ENCODE measurements around the gene PELI3.

The PELI3 gene

DNA sequence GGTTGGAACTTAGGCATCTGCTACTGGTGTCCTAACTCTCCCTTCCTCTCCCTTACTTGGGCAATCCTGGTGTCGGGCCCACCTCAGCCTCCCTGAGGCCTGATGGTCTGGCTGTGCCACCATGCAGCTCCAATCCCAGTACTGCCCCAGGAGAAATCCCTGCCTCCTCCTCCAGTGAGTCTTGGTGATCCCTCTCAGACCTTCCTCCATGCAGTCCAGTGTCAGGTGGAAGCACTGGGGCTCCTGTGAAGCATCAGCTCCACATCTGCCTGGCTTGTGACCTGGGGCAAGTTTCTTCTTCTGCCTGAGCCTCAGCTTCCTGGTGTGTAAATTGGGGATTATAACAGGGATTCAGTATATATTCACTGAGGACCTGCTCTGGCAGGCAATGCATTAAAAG lies 1.8 kb upstream of the PELI3 start:
- Histone ChIP-seq H3K27ac (peak overlapping the region; percentile 85), H3K36me3 (peaks cover 3% of the 10 kb centered on the region), H3K4me1 (peaks cover 53% of the 10 kb centered on the region), H3K27me3 (no peaks in the 10 kb centered on the region), H3K9me3 (peaks cover 22% of the 10 kb centered on the region), H4K20me1 (peaks cover 24% of the 10 kb centered on the region), H3K4me3 (peak overlapping the region; percentile 80), H3K9ac (peak overlapping the region; percentile 79), H3K4me2 (peak overlapping the region; percentile 99)
- no peak for TF ChIP-seq Cebpa-rat (IDR thresholded peaks at IDR 0.05)

DNA sequence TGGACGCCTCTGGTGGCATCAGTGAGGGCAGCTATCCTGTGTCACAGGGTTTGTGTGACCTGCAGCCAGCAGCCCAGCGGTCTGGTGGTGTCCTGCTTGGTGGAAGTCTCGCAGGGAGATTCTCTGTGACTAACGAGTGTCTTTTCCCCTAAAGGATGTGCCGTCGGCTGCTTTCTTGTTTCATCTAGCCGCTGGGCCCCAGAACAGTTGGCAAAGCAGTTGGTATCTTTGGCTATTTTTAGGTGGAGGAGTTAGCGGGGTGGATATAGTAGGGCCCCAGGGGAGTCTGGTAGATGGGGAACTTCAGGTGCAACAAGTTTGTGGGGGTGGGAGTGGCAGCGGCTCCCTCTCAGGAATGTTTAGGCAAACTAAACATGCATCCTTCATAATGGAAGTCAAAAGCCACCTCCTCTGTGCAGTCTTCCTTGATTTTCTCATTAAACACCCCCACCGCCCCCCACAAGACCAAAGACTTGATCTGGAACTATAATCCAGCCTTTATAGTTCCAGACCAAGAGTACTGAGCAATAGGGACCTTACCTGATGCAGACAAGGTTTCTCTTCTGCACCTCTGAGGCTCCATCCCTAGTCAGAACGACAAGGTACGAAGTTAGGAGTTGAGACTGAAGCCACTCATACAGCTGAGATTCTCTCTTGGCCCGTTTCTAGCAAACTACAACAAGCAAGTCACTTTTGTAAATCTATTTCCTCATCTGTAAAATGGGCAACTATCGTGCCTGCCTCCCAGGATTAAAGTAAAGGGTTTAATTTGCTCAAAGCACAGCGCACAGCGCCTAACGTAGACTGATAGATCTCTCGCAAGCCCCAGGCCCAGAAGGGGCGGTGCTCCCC lies 1.1 kb upstream of the PELI3 start:
- Histone ChIP-seq H3K9me3 (peaks cover 22% of the 10 kb centered on the region), H3K4me2 (peak overlapping the region; percentile 99), H3K4me1 (peaks cover 53% of the 10 kb centered on the region), H3K9ac (peak overlapping the region; percentile 79), H3K27me3 (no peaks in the 10 kb centered on the region), H3K36me3 (peaks cover 10% of the 10 kb centered on the region), H3K27ac (peak overlapping the region; percentile 85), H3K4me3 (peak overlapping the region; percentile 80), H4K20me1 (peaks cover 24% of the 10 kb centered on the region)
- TF ChIP-seq Cebpa-rat (IDR thresholded peaks at IDR 0.05), result no peak

DNA sequence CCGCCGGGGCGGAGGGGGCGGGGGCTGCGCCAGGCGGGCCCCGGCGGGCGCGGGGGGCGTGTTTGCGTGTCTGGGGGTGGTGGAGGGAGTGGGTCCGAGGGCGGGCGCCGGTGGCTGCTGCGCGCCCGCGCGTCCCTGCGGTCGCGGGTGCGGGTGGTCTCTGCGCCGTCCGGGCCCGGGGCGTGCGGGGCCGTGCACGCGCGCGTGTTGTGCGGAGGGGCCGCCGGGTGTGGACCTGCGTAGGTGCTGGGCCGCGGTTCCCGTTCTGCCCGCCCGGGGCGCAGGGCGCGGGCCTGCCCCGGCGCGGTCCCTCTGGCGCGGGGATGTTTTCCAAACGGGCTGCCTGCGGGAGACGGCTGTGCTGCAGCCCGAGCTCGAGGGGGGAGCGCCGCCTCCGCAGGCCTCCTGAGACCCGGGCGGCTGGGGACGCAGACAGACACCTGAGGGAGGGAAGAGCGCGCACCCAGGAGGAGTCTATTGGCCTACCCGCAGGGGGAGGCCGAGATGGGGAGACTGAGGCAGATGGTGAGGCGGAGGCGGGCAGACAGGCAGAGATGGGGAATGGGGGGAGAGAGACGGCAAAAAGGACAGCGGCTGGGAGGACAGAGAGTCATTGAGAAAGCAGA lies 442 bp downstream of the PELI3 start:
- Histone ChIP-seq H3K4me3 (peak overlapping the region; percentile 80), H4K20me1 (peaks cover 24% of the 10 kb centered on the region), H3K4me1 (peaks cover 45% of the 10 kb centered on the region), H3K9me3 (peaks cover 16% of the 10 kb centered on the region), H3K27me3 (no peaks in the 10 kb centered on the region), H3K36me3 (peaks cover 25% of the 10 kb centered on the region), H3K27ac (peak overlapping the region; percentile 85), H3K4me2 (peak overlapping the region; percentile 99), H3K9ac (peak overlapping the region; percentile 79)
- no peak for TF ChIP-seq Cebpa-rat (IDR thresholded peaks at IDR 0.05)

DNA sequence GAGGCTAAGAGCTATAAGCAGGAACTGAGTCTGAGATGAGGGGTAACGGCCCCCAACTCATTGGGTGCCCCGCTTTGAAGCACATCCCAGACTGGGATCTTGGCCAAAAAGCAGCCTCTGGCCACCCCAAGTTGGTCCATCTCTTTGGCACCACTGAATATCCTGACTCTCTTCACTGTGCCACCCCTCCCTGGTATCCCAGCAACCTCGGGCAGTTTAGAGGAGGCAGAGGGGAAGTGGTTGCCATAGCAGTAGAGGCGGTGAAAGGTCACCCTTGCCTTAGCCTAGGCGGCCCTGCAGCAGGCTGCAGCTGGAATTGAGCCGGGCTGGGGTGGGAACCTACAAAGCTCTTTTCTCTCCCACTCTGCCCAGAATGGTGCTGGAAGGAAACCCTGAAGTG lies 1.1 kb downstream of the PELI3 start:
- Histone ChIP-seq H3K4me3 (peak overlapping the region; percentile 80), H3K4me2 (peak overlapping the region; percentile 99), H3K9me3 (peaks cover 11% of the 10 kb centered on the region), H3K9ac (peak overlapping the region; percentile 79), H3K27ac (no peak overlapping the region), H3K36me3 (peaks cover 32% of the 10 kb centered on the region), H3K27me3 (no peaks in the 10 kb centered on the region), H3K4me1 (peaks cover 41% of the 10 kb centered on the region), H4K20me1 (peaks cover 24% of the 10 kb centered on the region)
- no peak for TF ChIP-seq Cebpa-rat (IDR thresholded peaks at IDR 0.05)

DNA sequence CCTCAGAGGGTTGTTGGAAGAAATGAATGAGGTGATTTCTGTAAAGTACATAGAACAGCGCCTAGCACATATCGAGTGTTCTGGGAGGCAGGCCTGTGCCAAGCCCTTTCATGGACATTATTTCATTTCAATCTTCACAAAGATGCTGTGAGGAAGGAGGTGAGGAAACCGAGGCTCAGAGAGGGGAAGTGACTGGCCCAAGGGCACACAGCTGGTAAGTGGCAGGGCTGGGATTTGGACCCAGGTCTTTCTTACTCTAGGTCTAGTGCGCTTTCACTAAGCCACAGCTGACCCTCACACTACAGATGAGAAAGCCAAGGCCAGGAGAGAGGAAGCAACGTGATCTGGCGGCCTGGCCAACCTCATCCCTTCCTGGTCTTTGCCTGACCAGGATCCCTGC lies 2.0 kb downstream of the PELI3 start:
- peak overlapping the region; percentile 99 for H3K4me2 ChIP-seq
- H3K9me3 ChIP-seq, result peaks cover 2% of the 10 kb centered on the region; the same call in 1 of the 2 replicates
- H3K27me3 ChIP-seq, result no peaks in the 10 kb centered on the region
- TF ChIP-seq Cebpa-rat (IDR thresholded peaks at IDR 0.05), result no peak
- no peak overlapping the region for H3K27ac ChIP-seq
- H3K9ac ChIP-seq, result no peak overlapping the region
- H3K4me1 ChIP-seq, result peaks cover 41% of the 10 kb centered on the region
- peaks cover 24% of the 10 kb centered on the region for H4K20me1 ChIP-seq
- no peak overlapping the region for H3K4me3 ChIP-seq
- H3K36me3 ChIP-seq, result peaks cover 41% of the 10 kb centered on the region

DNA sequence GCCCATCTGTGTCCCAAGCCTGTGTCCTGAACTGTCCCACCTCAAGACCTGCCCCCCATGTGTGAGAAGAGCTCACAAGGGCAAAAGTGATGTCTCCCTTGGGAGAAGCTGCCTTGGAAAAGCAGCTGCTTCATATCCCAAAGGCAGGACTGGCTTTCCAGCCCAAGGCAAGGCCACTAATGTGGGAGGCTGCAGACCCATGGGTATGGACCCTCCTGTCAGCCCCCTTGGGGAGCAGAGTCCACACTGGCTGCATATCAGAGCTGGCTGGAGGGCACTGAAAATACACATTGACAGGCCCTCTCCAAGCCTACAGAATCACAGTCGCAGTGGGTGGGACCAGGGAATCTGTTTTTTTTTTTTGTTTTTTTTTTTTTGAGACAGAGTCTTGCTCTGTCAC lies 2.7 kb downstream of the PELI3 start:
- peaks cover 48% of the 10 kb centered on the region for H3K36me3 ChIP-seq
- no peak overlapping the region for H3K9ac ChIP-seq
- H3K4me1 ChIP-seq, result peaks cover 39% of the 10 kb centered on the region
- H3K27ac ChIP-seq, result no peak overlapping the region
- TF ChIP-seq Cebpa-rat (IDR thresholded peaks at IDR 0.05), result no peak
- no peak overlapping the region for H3K4me2 ChIP-seq
- peaks cover 24% of the 10 kb centered on the region for H4K20me1 ChIP-seq
- no peak overlapping the region for H3K4me3 ChIP-seq
- no peaks in the 10 kb centered on the region for H3K9me3 ChIP-seq
- H3K27me3 ChIP-seq, result no peaks in the 10 kb centered on the region

DNA sequence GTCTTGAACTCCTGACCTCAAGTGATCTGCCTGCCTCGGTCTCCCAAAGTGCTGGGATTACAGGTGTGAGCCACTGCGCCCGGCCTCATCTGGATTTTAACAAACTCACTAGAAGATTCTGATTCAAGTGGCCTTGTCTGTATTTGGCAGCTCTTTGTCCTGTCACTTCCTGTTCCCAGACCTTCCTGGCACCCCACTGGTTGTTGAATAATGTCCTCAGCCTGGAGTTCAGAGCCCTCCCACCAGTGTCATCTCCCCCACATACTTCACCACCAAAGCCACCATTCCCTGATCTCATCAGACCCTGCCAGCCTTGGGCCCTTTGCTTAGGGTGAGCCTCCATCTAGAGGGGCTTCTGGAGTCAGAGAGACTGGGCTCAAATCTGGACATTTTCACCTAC lies 3.3 kb downstream of the PELI3 start:
- H3K9ac ChIP-seq, result no peak overlapping the region
- peaks cover 54% of the 10 kb centered on the region for H3K36me3 ChIP-seq
- H4K20me1 ChIP-seq, result peaks cover 24% of the 10 kb centered on the region
- no peak overlapping the region for H3K4me3 ChIP-seq
- no peak overlapping the region for H3K27ac ChIP-seq
- H3K27me3 ChIP-seq, result no peaks in the 10 kb centered on the region
- no peaks in the 10 kb centered on the region for H3K9me3 ChIP-seq
- TF ChIP-seq Cebpa-rat (IDR thresholded peaks at IDR 0.05), result no peak
- peaks cover 34% of the 10 kb centered on the region for H3K4me1 ChIP-seq
- H3K4me2 ChIP-seq, result no peak overlapping the region

DNA sequence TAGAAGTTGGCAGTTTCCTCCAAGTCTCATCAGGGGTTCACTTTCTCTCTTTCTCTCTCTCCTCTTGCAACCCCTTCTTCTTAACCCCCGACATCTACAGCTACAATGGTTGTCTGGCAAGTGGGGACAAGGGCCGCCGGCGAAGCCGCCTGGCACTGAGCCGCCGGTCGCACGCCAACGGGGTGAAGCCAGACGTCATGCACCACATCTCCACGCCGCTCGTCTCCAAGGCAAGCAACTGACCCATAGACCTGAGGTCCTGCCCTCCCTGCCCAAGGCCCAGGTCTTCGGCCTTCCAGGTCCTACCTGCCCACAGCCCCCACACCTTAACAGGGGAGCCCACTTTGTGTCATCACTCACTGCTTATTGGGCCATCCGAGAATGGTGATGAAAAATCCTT lies 4.4 kb downstream of the PELI3 start:
- Histone ChIP-seq H3K9me3 (no peaks in the 10 kb centered on the region), H3K4me3 (no peak overlapping the region), H3K9ac (no peak overlapping the region), H3K27me3 (no peaks in the 10 kb centered on the region), H3K4me1 (peaks cover 22% of the 10 kb centered on the region), H3K36me3 (peaks cover 65% of the 10 kb centered on the region), H4K20me1 (peaks cover 35% of the 10 kb centered on the region), H3K27ac (no peak overlapping the region), H3K4me2 (no peak overlapping the region)
- TF ChIP-seq Cebpa-rat (IDR thresholded peaks at IDR 0.05), result no peak

DNA sequence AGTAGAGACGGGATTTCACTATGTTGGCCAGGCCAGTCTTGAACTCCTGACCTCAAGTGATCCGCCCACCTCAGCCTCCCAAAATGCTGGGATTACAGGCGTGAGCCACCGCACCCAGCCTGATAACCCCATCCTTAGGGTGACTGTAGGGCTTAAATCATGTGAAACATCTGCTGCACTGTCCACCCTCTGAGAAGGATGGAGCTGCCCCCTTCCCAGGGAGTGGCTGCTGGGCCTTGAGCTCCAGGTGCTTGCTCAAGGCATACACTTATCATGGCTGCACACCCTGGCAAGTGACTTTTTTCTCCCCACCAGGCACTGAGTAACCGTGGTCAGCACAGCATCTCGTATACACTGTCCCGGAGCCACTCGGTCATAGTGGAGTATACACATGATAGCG lies 5.3 kb downstream of the PELI3 start:
- H4K20me1 ChIP-seq, result peaks cover 44% of the 10 kb centered on the region
- peaks cover 75% of the 10 kb centered on the region for H3K36me3 ChIP-seq
- H3K9me3 ChIP-seq, result no peaks in the 10 kb centered on the region
- TF ChIP-seq Cebpa-rat (IDR thresholded peaks at IDR 0.05), result no peak
- H3K4me2 ChIP-seq, result no peak overlapping the region
- no peak overlapping the region for H3K27ac ChIP-seq
- H3K27me3 ChIP-seq, result no peaks in the 10 kb centered on the region
- no peak overlapping the region for H3K4me3 ChIP-seq
- H3K9ac ChIP-seq, result no peak overlapping the region
- peaks cover 20% of the 10 kb centered on the region for H3K4me1 ChIP-seq

DNA sequence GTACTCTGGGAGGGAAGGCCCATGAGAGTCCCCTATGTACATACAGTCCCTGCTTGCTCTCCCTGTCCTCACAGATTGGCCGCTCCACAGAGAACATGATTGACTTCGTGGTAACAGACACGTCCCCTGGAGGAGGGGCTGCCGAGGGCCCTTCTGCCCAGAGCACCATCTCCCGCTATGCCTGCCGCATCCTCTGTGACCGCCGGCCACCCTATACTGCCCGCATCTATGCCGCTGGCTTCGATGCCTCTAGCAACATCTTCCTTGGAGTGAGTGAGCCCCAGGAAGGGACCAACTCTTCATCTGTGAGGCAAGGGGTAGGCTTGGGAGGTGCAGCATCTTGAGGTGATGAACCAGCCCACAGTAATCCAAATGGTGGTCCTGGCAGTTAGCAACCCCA lies 6.5 kb downstream of the PELI3 start:
- H3K9ac ChIP-seq, result no peak overlapping the region
- H3K4me3 ChIP-seq, result no peak overlapping the region
- no peaks in the 10 kb centered on the region for H3K27me3 ChIP-seq
- H3K9me3 ChIP-seq, result no peaks in the 10 kb centered on the region
- peaks cover 85% of the 10 kb centered on the region for H3K36me3 ChIP-seq
- peaks cover 9% of the 10 kb centered on the region for H3K4me1 ChIP-seq
- peaks cover 43% of the 10 kb centered on the region for H4K20me1 ChIP-seq
- TF ChIP-seq Cebpa-rat (IDR thresholded peaks at IDR 0.05), result no peak
- no peak overlapping the region for H3K27ac ChIP-seq
- H3K4me2 ChIP-seq, result no peak overlapping the region
